Measurements from ENCODE around the gene FMOD.

The FMOD gene

DNA sequence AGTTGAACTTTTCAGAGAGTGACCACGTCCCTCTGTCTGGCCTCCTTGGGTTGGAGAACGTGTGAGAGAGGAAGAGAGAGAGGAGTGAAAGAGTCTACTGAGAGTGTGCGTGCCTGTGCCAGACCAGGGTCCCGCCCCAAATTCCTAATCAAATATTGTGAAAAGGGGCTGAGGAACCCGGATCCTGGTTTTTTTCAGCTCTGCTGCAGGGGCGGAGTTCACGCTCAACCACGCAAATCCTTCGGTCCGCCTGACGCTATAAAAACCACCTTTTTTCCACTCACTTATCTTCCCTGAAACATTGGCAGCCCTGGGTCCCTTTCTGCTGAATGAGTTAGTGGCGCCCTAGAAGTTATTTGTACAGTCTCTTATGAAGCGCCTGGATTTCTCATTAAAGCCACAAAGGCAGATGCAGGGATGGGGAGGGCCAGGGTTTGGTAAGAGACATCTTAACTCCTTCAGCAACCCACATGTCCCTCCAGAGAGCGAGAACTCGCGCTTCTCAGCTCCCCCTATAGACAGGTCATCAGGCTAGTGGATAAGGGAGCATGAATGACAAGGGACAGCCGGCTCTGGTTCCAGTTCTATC is at the start of gene FMOD:
TSS of gene FMOD (minus strand) at position 86 of the 589 bp plus-strand sequence. CDS start 2,852 bp downstream, outside the sequence.
- H3K4me3 ChIP-seq (ENCODE audit: low read length): no peak within 1 kb of the TSS
- no peaks in the 10 kb centered on the region; the same call in 1 of the 2 replicates for H3K4me1 ChIP-seq (ENCODE audit: insufficient read depth, low read length)
- no peaks in the 10 kb centered on the region for H3K9me3 ChIP-seq (ENCODE audit: insufficient read depth, low read depth, low read length)
- no peak within 1 kb of the TSS for H3K9ac ChIP-seq (ENCODE audit: low read depth, low read length)
- H3K36me3 ChIP-seq (ENCODE audit: insufficient read depth, low read depth, low read length): no peaks in the 10 kb centered on the region
- H3K27ac ChIP-seq (ENCODE audit: low read length): no peak within 1 kb of the TSS
- peaks cover 8% of the 10 kb centered on the region for H3K27me3 ChIP-seq (ENCODE audit: insufficient read depth, low read length)

DNA sequence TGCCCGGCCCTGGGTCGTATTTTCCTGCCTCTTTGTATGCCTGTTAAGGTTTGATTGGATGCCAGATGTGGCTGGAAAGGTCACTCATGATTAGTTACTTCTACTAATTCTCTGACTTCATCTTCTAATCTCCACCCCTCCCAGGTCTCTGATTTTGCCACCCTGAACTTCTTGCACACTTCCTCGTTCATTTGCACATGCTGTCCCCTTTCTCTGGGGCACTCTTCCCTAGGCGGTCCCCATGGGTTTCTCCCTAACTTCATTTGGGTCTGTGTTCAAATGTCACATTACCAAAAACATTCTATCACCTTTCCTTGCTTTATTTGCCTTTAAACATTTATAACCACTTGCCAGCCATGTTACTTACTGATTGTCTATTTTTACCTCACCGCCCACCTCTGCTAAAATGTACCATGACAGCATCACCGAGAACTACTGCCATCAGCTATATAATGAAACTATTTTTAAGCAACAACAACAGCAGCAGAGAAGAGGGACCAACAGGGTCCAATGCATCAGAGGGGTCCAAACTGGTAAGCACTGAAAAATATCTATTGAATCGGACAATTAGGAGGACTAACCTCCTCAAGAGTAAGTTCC is 45.8 kb upstream of the FMOD start:
- Histone ChIP-seq H3K9me3 (ENCODE audit: insufficient read depth, low read depth, low read length) (0 out of 2 replicates have a peak, but pooled peaks cover 6% of the 10 kb centered on the region), H3K27me3 (ENCODE audit: insufficient read depth, low read length) (no peaks in the 10 kb centered on the region), H3K27ac (ENCODE audit: low read length) (no peak overlapping the region), H3K36me3 (ENCODE audit: insufficient read depth, low read depth, low read length) (no peaks in the 10 kb centered on the region), H3K9ac (ENCODE audit: low read depth, low read length) (no peak overlapping the region), H3K4me3 (ENCODE audit: low read length) (no peak overlapping the region), H3K4me1 (ENCODE audit: insufficient read depth, low read length) (no peaks in the 10 kb centered on the region)

DNA sequence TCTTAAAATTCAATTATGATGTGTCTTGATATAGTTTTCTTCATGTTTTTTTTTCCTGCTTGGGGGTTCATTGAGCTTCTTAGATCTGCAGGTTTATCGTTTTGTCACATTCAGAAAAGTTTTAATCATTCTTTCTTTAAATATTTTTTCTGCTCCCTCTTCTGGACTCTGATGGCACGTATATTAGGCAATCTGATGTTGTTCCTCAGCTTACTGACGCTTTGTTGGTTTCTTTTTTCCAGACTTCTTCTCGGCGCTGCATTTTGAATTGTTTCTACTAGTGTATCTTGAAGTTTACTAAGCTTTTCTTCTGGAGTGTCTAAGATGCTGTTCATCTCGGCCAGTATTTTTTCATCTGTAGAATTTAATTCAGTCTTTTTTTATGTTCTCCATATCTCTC is 44.8 kb upstream of the FMOD start:
- H3K27ac ChIP-seq (ENCODE audit: low read length): no peak overlapping the region
- no peaks in the 10 kb centered on the region for H3K4me1 ChIP-seq (ENCODE audit: insufficient read depth, low read length)
- no peaks in the 10 kb centered on the region for H3K36me3 ChIP-seq (ENCODE audit: insufficient read depth, low read depth, low read length)
- no peak overlapping the region for H3K4me3 ChIP-seq (ENCODE audit: low read length)
- H3K9me3 ChIP-seq (ENCODE audit: insufficient read depth, low read depth, low read length): 0 out of 2 replicates have a peak, but pooled peaks cover 6% of the 10 kb centered on the region
- no peaks in the 10 kb centered on the region for H3K27me3 ChIP-seq (ENCODE audit: insufficient read depth, low read length)
- no peak overlapping the region for H3K9ac ChIP-seq (ENCODE audit: low read depth, low read length)

DNA sequence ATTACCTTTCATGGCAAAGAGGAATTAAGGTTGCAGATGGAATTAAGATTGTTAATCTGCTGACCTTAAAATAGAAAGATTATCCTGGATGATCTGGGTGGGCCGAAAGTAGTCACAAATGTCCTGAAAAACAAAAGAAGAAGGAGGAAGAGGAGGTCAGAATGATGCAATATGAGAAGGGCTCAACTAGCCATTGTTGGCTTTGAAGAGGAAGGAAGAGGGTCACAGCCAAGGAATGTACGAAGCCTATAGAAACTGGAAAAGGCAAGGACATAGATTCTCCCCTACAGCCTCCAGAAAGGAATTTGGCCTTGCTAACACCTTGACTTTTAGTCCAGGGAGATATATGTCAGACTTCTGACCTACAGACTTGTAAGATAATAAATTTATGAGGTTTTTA is 39.4 kb upstream of the FMOD start:
- no peak overlapping the region for H3K27ac ChIP-seq (ENCODE audit: low read length)
- no peaks in the 10 kb centered on the region for H3K4me1 ChIP-seq (ENCODE audit: insufficient read depth, low read length)
- no peak overlapping the region for H3K9ac ChIP-seq (ENCODE audit: low read depth, low read length)
- H3K27me3 ChIP-seq (ENCODE audit: insufficient read depth, low read length): no peaks in the 10 kb centered on the region
- H3K36me3 ChIP-seq (ENCODE audit: insufficient read depth, low read depth, low read length): no peaks in the 10 kb centered on the region
- 0 out of 2 replicates have a peak, but pooled peaks cover 6% of the 10 kb centered on the region for H3K9me3 ChIP-seq (ENCODE audit: insufficient read depth, low read depth, low read length)
- H3K4me3 ChIP-seq (ENCODE audit: low read length): no peak overlapping the region

DNA sequence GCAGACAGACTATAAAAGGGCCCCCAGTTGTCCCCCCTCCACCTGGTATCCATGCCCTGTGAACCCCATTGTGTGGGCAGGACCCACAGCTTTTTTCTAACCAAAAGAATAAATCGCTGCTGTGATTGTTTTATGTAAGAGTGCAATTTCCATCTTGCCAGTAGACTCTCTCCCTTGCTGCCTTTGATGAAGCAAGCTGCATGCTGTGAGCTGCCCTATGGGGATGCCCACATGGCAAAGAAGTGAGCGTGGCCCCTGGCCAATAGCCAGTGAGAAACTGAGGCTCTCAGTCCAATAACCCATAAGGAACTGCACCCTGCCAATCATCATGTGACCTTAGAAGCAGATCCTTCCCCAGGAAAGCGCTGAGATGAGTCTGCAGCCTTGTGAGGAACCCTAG is 37.8 kb upstream of the FMOD start:
- H3K9me3 ChIP-seq (ENCODE audit: insufficient read depth, low read depth, low read length): 0 out of 2 replicates have a peak, but pooled peaks cover 6% of the 10 kb centered on the region
- no peak overlapping the region for H3K27ac ChIP-seq (ENCODE audit: low read length)
- no peak overlapping the region for H3K9ac ChIP-seq (ENCODE audit: low read depth, low read length)
- H3K4me3 ChIP-seq (ENCODE audit: low read length): no peak overlapping the region
- no peaks in the 10 kb centered on the region for H3K27me3 ChIP-seq (ENCODE audit: insufficient read depth, low read length)
- no peaks in the 10 kb centered on the region for H3K4me1 ChIP-seq (ENCODE audit: insufficient read depth, low read length)
- H3K36me3 ChIP-seq (ENCODE audit: insufficient read depth, low read depth, low read length): no peaks in the 10 kb centered on the region

DNA sequence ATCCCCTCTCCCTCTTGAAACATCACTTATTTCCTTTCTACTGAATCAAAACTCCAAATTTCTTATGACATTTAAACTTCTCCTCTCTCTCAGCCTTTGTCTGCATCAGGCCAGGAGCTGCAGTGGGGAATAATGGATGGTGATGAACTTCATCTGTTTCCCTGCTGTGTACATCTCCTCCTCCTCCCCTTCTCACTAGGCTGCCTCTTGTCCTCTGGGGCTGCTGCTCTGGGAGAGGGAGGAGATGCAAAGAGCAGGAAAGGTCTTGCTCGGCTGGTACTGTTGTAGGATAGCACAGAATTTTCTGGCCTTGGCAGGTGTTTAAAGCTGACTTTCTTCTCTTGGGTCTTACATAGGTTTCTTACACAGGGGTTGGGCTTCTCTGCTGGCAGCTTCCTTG is 31.1 kb upstream of the FMOD start:
- Histone ChIP-seq H3K9ac (ENCODE audit: low read depth, low read length) (no peak overlapping the region), H3K9me3 (ENCODE audit: insufficient read depth, low read depth, low read length) (no peaks in the 10 kb centered on the region), H3K27me3 (ENCODE audit: insufficient read depth, low read length) (no peaks in the 10 kb centered on the region), H3K4me1 (ENCODE audit: insufficient read depth, low read length) (no peaks in the 10 kb centered on the region), H3K4me3 (ENCODE audit: low read length) (no peak overlapping the region), H3K36me3 (ENCODE audit: insufficient read depth, low read depth, low read length) (no peaks in the 10 kb centered on the region), H3K27ac (ENCODE audit: low read length) (no peak overlapping the region)

DNA sequence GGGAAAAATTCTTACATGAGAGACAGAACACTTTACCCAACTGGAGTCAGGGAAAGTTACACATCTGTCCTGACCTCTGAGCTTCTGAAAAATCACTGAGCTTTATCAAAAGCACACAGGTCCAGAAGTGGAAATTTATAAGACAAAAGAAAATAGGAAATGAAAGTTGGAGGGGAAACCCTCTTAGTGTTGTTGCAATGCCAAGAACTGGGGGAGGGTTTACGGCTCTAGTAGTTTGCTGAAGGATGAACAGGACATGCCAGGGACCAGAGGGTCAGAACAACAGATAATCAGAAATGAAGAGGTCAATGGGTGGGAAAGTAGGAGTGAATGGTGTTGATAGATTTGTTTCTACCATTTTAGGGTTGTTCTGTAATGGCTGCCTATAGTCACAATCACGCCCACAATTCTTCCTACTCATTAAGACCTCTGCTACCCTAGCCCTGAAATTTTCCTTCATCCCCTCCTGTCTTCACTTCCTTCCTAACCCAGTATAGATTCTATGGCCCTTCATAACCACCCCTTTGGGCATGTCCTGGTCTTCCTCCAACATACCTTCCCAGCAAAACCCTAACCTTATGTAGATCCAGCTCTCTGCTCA is 30.3 kb upstream of the FMOD start:
- Histone ChIP-seq H3K4me3 (ENCODE audit: low read length) (no peak overlapping the region), H3K36me3 (ENCODE audit: insufficient read depth, low read depth, low read length) (no peaks in the 10 kb centered on the region), H3K4me1 (ENCODE audit: insufficient read depth, low read length) (no peaks in the 10 kb centered on the region), H3K27me3 (ENCODE audit: insufficient read depth, low read length) (no peaks in the 10 kb centered on the region), H3K9me3 (ENCODE audit: insufficient read depth, low read depth, low read length) (no peaks in the 10 kb centered on the region), H3K27ac (ENCODE audit: low read length) (no peak overlapping the region), H3K9ac (ENCODE audit: low read depth, low read length) (no peak overlapping the region)

DNA sequence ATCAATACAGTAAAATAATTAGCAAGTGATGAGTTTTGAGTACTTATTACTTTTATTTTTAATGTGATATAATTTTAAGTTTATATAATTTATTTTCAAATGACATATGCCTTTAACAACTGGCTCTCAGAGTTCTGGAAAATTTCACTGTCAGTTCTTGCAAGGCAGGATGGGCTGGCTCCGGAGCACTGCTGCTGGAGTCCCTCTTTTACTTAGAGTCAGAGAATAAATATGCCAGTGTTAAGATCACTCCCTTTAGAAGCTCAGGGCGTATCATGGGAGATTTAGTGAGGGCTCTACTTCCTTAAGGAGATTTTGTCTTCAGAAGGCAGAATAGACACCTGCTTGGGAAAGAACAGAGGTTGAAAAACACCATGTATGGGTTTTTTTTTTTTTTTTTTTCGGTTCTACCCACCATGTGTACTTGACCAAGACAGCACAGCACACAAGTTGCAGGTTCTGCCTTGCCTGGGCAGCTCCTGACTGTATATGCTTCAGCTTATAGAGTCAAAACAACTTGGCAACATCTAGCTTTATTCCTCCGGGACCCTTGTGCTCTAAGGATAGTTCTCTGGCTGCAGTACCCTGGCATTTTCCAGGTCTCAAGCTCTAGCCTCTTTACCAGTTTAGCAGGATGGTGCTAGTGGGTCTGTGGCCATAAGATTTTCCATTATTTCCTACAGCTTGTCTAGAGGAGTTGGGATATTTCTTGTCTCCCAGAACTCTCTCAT is 29.7 kb upstream of the FMOD start:
- H3K9ac ChIP-seq (ENCODE audit: low read depth, low read length): no peak overlapping the region
- no peak overlapping the region for H3K27ac ChIP-seq (ENCODE audit: low read length)
- H3K4me1 ChIP-seq (ENCODE audit: insufficient read depth, low read length): no peaks in the 10 kb centered on the region
- H3K27me3 ChIP-seq (ENCODE audit: insufficient read depth, low read length): no peaks in the 10 kb centered on the region
- no peaks in the 10 kb centered on the region for H3K36me3 ChIP-seq (ENCODE audit: insufficient read depth, low read depth, low read length)
- H3K9me3 ChIP-seq (ENCODE audit: insufficient read depth, low read depth, low read length): no peaks in the 10 kb centered on the region
- no peak overlapping the region for H3K4me3 ChIP-seq (ENCODE audit: low read length)

DNA sequence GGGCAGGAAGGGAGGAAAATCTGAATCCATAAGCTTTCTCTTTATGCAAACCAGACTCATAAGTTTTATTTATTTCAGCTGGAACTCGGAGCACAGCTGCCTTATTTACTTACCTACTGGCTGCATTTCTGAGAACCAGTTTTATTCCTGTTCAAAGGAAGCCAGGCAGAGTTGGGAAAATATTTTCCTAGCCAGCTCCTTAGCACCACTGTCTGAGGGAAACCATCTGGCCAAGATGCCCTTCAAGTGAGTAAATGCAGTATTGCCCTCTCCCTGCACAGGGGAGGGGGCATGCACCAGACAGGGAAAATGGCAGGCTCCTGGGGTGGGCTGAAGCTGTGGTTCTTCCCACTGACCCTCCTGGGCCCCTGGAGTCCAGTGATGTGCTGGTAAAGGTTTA is 28.9 kb upstream of the FMOD start:
- H3K9me3 ChIP-seq (ENCODE audit: insufficient read depth, low read depth, low read length): no peaks in the 10 kb centered on the region
- H3K9ac ChIP-seq (ENCODE audit: low read depth, low read length): no peak overlapping the region
- H3K4me3 ChIP-seq (ENCODE audit: low read length): no peak overlapping the region
- no peaks in the 10 kb centered on the region for H3K27me3 ChIP-seq (ENCODE audit: insufficient read depth, low read length)
- H3K27ac ChIP-seq (ENCODE audit: low read length): no peak overlapping the region
- no peaks in the 10 kb centered on the region for H3K4me1 ChIP-seq (ENCODE audit: insufficient read depth, low read length)
- H3K36me3 ChIP-seq (ENCODE audit: insufficient read depth, low read depth, low read length): no peaks in the 10 kb centered on the region

DNA sequence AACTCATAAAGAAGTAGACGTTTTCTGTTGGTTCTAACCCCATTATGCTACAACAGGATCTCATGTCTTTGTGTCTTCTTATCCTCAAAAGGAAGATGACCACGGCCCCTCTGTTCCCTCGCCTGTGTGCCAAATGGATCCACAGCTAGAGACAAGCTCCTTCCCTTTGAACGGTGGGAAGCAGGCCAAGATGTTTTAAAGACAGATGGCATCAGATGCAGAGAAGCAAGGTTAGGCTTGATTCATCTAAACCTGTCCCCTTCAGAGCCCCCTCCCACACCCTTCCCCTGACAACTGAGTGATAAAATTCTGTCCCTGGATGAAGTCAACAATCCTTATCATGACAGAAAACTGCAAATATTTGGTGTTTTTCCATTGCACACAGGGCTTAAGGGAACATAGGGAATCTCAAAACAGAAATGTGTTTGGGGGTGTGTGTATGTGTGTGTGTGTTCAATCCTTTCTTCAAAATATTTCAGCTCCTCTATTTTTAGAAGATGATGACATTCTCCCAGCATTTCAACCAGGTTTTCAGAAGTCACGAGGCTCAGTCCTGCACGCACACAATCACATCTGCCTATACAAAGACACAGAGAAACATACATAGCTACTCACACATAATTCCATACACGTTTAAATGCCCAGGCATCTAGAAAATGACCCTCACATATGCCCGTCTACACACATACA is 27.8 kb upstream of the FMOD start:
- H3K4me1 ChIP-seq (ENCODE audit: insufficient read depth, low read length): no peaks in the 10 kb centered on the region
- H3K27me3 ChIP-seq (ENCODE audit: insufficient read depth, low read length): no peaks in the 10 kb centered on the region
- no peak overlapping the region for H3K4me3 ChIP-seq (ENCODE audit: low read length)
- H3K36me3 ChIP-seq (ENCODE audit: insufficient read depth, low read depth, low read length): no peaks in the 10 kb centered on the region
- no peak overlapping the region for H3K9ac ChIP-seq (ENCODE audit: low read depth, low read length)
- H3K27ac ChIP-seq (ENCODE audit: low read length): no peak overlapping the region
- no peaks in the 10 kb centered on the region for H3K9me3 ChIP-seq (ENCODE audit: insufficient read depth, low read depth, low read length)

DNA sequence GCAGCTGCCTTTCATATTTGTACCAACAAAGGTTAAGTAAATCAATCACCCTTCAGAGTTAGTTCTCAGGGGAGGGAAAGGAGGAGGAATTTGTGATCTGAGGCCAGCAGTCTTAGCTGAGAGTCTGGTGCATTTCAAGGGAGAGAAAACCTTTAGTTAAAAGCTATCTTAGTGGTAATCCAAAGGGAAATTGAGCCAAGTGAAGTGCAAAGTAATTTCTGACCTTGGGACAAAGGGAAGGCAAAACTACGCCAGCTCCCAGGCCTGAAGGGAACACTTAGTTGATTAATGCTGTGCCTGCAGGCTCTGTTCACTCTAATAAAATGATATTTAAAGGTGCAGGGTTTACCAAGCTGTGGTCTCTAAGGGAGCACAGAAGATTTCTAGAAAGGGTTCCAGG is 23.1 kb upstream of the FMOD start:
- Histone ChIP-seq H3K9ac (ENCODE audit: low read depth, low read length) (no peak overlapping the region), H3K4me1 (ENCODE audit: insufficient read depth, low read length) (no peaks in the 10 kb centered on the region), H3K27ac (ENCODE audit: low read length) (no peak overlapping the region), H3K9me3 (ENCODE audit: insufficient read depth, low read depth, low read length) (no peaks in the 10 kb centered on the region), H3K36me3 (ENCODE audit: insufficient read depth, low read depth, low read length) (no peaks in the 10 kb centered on the region), H3K27me3 (ENCODE audit: insufficient read depth, low read length) (no peaks in the 10 kb centered on the region; the same call in 1 of the 2 replicates), H3K4me3 (ENCODE audit: low read length) (no peak overlapping the region)

All from iPS-20b (cell line).